WTC11 (cell line): ENCODE data around the gene KRTAP10-10.

Experiments used
- EMX1 ChIP-seq: fragments of 250-450 bp; sonication (Bioruptor Pico); IDR thresholded peaks from 2 replicates; pipeline ENCODE4 v1.8.0; 2021; ENCODE audit warnings: mild to moderate bottlenecking
- IRF1 ChIP-seq: sonication (generic); formaldehyde crosslinking; IDR thresholded peaks from 2 replicates; pipeline ENCODE4 v1.8.0; 2023; ENCODE audit warnings: missing genetic modification reagents
- JUN ChIP-seq: sonication (generic); formaldehyde crosslinking; IDR thresholded peaks from 2 replicates; pipeline ENCODE4 v1.8.0; 2023; ENCODE audit warnings: mild to moderate bottlenecking, missing genetic modification reagents
- KAT7 ChIP-seq: sonication (generic); formaldehyde crosslinking; IDR thresholded peaks from 2 replicates; pipeline ENCODE4 v1.8.1; 2023; ENCODE audit warnings: missing genetic modification reagents, mild to moderate bottlenecking, borderline replicate concordance
- MAX ChIP-seq: sonication (generic); formaldehyde crosslinking; IDR thresholded peaks from 2 replicates; pipeline ENCODE4 v1.8.0; 2022; ENCODE audit warnings: mild to moderate bottlenecking, missing genetic modification reagents
- NFYB ChIP-seq: sonication (generic); formaldehyde crosslinking; conservative IDR thresholded peaks from 2 replicates; pipeline ENCODE4 v1.8.0; 2022; ENCODE audit warnings: low read depth, missing genetic modification reagents
- NR3C1 ChIP-seq: sonication (generic); formaldehyde crosslinking; conservative IDR thresholded peaks from 2 replicates; pipeline ENCODE4 v1.8.1; 2023; ENCODE audit warnings: low read depth, mild to moderate bottlenecking, missing genetic modification reagents
- SMAD3 ChIP-seq: sonication (generic); formaldehyde crosslinking; IDR thresholded peaks from 2 replicates; pipeline ENCODE4 v1.8.0; 2022; ENCODE audit warnings: missing genetic modification reagents, mild to moderate bottlenecking, borderline replicate concordance
- TEAD4 ChIP-seq: sonication (generic); formaldehyde crosslinking; IDR thresholded peaks from 2 replicates; pipeline ENCODE4 v1.8.0; 2022; ENCODE audit warnings: mild to moderate bottlenecking, missing genetic modification reagents
- TF ChIP-seq, protein P1 (sequence below): fragments of 200-600 bp; IDR thresholded peaks from 2 replicates; pipeline ENCODE4 v1.8.0; 2022; ENCODE audit warnings: antibody characterized with exemption
- TF ChIP-seq, protein P2 (sequence below): sonication (generic); formaldehyde crosslinking; conservative IDR thresholded peaks from 2 replicates; pipeline ENCODE4 v1.8.1; 2022; ENCODE audit warnings: mild to moderate bottlenecking, missing genetic modification reagents
- TF ChIP-seq, protein P3 (sequence below): sonication (generic); formaldehyde crosslinking; IDR thresholded peaks from 2 replicates; pipeline ENCODE4 v1.8.0; 2023; ENCODE audit warnings: missing genetic modification reagents, mild to moderate bottlenecking, borderline replicate concordance

DNA sequence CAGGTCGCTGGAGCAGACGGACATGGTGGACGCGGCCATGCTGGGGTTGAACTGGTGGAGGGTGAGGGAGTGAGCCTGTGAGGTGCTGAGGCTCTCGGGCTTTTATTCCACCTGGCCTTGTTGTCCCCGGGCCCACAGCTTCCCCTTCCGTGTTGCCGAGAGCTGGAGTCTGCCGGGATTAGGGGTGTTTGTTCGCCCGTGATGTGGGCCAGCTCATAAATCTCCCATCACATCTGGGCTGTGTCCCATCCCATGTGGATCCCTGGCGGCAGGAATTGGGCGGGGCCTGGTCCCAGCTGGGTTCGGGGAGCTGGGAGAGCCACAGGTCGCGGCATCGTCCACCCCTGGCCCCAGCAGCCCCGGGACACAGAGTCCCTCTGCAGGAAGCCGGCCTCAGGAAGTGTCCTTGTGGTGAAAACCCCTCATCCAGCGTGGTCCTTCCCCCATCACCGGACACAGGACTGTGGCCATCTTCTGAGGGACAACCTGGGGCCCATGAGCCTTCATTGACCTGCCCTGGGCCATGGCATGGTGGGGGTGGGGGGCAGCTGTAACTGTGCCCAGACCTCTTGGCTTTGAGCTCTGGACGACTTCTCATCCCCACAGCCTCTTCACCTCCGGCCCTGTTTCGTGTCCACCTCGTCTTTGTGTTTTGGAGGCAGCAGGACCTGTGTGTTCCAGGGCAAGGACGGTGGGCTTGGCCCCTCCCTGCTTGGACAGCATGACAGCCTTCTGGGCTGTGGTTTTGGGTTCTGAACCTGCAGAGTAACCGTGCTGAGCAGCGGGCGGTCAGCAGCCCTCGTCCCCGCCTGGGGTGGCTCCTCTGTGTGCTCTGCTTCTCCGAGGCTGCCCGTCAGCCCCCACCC is 44.5 kb upstream of the KRTAP10-10 start, which contains the start of gene KRTAP10-6:
- TF ChIP-seq MAX (0 out of 2 replicates have a peak, but pooled peaks have one; percentile 24), SMAD3 (CRISPR knock-in tag) (no peak), JUN (CRISPR knock-in tag) (no peak), NFYB (CRISPR knock-in tag) (no peak), NR3C1 (no peak), KAT7 (no peak), EMX1 (CRISPR knock-in tag) (no peak), IRF1 (CRISPR knock-in tag) (no peak), TEAD4 (CRISPR knock-in tag) (no peak)
- TF ChIP-seq, protein P1, sequence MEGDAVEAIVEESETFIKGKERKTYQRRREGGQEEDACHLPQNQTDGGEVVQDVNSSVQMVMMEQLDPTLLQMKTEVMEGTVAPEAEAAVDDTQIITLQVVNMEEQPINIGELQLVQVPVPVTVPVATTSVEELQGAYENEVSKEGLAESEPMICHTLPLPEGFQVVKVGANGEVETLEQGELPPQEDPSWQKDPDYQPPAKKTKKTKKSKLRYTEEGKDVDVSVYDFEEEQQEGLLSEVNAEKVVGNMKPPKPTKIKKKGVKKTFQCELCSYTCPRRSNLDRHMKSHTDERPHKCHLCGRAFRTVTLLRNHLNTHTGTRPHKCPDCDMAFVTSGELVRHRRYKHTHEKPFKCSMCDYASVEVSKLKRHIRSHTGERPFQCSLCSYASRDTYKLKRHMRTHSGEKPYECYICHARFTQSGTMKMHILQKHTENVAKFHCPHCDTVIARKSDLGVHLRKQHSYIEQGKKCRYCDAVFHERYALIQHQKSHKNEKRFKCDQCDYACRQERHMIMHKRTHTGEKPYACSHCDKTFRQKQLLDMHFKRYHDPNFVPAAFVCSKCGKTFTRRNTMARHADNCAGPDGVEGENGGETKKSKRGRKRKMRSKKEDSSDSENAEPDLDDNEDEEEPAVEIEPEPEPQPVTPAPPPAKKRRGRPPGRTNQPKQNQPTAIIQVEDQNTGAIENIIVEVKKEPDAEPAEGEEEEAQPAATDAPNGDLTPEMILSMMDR, result no peak
- TF ChIP-seq, protein P2, sequence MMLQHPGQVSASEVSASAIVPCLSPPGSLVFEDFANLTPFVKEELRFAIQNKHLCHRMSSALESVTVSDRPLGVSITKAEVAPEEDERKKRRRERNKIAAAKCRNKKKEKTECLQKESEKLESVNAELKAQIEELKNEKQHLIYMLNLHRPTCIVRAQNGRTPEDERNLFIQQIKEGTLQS, result no peak
- TF ChIP-seq, protein P3, sequence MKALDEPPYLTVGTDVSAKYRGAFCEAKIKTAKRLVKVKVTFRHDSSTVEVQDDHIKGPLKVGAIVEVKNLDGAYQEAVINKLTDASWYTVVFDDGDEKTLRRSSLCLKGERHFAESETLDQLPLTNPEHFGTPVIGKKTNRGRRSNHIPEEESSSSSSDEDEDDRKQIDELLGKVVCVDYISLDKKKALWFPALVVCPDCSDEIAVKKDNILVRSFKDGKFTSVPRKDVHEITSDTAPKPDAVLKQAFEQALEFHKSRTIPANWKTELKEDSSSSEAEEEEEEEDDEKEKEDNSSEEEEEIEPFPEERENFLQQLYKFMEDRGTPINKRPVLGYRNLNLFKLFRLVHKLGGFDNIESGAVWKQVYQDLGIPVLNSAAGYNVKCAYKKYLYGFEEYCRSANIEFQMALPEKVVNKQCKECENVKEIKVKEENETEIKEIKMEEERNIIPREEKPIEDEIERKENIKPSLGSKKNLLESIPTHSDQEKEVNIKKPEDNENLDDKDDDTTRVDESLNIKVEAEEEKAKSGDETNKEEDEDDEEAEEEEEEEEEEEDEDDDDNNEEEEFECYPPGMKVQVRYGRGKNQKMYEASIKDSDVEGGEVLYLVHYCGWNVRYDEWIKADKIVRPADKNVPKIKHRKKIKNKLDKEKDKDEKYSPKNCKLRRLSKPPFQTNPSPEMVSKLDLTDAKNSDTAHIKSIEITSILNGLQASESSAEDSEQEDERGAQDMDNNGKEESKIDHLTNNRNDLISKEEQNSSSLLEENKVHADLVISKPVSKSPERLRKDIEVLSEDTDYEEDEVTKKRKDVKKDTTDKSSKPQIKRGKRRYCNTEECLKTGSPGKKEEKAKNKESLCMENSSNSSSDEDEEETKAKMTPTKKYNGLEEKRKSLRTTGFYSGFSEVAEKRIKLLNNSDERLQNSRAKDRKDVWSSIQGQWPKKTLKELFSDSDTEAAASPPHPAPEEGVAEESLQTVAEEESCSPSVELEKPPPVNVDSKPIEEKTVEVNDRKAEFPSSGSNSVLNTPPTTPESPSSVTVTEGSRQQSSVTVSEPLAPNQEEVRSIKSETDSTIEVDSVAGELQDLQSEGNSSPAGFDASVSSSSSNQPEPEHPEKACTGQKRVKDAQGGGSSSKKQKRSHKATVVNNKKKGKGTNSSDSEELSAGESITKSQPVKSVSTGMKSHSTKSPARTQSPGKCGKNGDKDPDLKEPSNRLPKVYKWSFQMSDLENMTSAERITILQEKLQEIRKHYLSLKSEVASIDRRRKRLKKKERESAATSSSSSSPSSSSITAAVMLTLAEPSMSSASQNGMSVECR (CRISPR knock-in tag), result no peak
